NCI-H524 (cell line): ENCODE results near the gene HOXD12.

Source experiments
- DNase-seq, 2 experiments: peaks; one replicate each; lab custom pipeline; 2025; lab: John Stamatoyannopoulos, UW

HOXD12 gene

DNA sequence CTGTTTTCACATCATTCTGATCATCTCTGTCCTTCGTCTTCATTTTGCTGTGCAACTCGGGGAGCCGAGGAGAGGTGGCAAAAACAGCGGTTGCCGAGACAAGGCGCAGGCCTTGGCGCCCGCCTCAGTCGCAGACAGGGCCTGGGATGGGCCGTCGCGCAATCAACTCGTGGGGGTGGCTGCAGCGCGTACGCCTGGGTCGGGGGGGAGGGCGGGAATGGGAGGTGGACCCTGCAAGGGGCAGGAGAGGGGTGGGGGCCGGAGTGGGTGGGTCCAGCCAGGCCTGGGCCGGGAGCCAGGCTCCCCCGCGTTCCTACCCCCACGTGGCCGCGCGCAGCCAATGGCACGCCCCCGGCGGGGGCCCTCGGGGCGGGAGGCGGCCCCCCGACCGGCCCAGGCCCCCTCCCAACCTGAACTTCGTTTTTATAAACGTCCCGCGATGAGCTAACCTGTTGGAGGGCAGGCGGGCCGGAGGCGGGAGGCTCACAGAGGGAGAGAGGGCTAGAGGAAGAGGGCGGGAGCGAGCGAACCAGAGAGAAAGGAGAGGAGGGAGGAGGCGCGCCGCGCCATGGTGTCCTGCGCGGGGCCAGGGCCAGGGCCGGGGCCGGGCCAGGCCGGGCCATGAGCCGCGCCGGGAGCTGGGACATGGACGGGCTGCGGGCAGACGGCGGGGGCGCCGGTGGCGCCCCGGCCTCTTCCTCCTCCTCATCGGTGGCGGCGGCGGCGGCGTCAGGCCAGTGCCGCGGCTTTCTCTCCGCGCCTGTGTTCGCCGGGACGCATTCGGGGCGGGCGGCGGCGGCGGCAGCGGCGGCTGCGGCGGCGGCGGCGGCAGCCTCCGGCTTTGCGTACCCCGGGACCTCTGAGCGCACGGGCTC, 7.1 kb upstream of the HOXD12 start, which contains the start of gene HOXD13:
HOXD13 (plus strand) TSS at position 452 of the 875 bp plus-strand sequence; CDS start at position 622, 170 bp downstream.
- peak; percentile 19 to 55 for DNase-seq

DNA sequence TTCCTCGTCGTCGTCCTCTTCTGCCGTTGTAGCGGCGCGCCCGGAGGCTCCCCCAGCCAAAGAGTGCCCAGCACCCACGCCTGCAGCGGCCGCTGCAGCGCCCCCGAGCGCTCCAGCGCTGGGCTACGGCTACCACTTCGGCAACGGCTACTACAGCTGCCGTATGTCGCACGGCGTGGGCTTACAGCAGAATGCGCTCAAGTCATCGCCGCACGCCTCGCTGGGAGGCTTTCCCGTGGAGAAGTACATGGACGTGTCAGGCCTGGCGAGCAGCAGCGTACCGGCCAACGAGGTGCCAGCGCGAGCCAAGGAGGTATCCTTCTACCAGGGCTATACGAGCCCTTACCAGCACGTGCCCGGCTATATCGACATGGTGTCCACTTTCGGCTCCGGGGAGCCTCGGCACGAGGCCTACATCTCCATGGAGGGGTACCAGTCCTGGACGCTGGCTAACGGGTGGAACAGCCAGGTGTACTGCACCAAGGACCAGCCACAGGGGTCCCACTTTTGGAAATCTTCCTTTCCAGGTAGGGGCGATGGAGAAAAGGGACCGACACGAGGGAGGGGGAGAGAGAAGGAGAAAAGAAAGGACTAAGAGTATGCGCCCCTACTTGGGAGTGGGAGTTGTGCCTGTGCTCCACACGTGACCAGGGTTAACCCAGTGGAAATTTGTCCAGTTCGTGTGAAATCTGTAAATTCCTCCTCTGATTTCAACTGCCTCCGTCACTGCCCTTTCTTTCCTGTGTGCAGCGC, 6.3 kb upstream of the HOXD12 start:
- peak in 1 of 2 experiments; percentile 67 for DNase-seq

DNA sequence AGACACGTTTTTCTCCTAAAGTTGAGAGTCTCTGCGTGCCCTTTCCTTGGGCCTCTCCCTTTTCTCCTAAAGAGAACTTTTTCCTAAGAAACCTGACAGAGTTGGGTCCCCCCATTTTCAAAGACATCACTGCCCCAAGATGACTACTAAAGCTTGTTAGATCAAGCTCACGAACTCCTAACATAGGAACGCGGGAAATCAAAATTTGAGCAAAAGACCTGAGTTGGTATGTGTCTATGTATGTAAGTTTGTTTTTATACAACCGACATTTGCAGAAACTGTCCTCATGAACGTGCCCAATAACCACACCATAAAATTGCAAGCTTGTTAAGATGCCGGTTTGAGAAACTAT, 5.7 kb upstream of the HOXD12 start:
- DNase-seq: no peak

GRCh38 chr2:176094349-176094748, 5.2 kb upstream of the HOXD12 start:
- DNase-seq: peak; percentile 7 to 32

DNA sequence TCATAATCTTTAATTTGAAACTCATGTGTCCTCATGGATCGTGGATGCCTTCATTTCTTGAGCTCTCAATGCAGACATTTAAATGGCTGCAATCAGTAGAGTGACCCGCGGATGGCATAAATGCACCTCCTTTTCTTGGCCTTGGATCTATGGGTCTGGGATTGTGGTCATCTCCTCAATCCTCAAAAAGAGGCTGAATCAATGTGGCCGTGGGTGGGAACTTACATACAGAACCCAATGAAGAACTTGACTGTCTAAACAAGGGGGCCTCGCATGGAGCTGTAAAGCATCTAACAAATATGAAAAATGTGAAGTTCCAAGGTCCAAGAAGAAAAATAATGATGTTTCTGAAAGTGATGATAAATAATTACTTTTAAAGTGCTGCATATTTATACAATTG, 4.2 kb upstream of the HOXD12 start:
- DNase-seq: no peak

DNA sequence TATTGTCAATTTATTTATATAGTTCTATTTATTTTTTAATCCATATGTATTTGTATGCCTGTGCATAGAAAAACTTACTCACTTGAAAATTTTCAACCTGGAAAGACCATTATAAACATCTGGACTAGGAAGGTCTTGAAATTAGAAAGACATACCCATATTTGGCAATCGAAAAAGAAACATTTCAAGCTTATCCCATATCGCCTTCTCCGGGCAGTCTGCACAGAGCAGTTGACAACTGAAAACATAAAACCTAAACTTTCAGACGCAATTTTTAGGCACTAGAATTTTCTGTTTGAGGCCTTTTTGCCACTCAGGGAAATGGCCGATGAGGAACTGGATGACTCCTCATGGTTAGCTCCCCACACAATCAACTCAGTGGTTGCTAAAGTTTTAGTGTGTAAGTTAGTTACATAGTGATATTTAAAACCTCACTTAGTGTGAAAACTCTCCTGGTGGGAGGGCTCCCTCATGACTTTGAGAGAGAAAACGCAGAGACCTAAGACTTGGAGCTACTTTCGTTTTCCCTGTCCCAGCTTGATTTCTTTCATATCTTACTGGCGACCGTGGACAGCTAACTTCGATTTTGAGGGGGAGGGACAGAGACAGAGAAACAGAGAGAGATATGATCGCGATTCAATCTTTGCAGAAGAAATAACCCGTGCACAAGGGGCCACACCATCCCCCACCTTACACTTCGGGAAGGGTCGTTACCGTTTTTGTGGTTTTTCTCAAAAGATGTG, 3.2 kb upstream of the HOXD12 start:
- no peak for DNase-seq

- peak; percentile 72 to 91 for DNase-seq
These were observed 2.4 kb upstream of the HOXD12 start for GRCh38 chr2:176096986-176097819.

DNA sequence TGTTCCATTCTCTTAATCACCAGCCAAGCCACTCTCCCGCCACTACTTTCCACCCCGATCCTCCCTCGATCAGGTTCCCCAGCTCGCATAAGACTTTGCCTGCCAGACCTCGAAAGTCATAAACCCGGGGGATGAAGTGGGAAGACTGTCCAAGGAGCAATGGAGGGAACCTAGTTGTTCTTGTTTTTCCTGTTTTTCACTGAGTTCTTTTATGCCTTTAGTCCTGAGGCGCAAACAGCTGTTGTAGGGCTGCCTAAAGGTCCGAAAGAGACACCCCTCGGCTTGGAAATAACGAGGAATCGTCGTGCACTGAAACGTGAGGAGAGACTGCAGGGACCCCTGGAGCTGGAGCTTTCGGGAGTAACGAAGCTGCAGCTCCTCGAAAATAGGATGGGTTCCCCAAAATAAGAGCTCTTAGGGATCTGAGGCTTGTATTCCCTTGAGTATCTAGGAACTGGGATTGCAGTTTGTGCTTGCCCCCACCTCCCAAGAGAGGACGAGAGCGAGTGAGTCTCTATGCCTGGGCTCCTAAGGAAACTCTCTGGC, 1.7 kb upstream of the HOXD12 start:
- DNase-seq: no peak

GRCh38 chr2:176098366-176099158, 1.0 kb upstream of the HOXD12 start:
- DNase-seq: peak in 1 of 2 experiments; percentile 54

DNA sequence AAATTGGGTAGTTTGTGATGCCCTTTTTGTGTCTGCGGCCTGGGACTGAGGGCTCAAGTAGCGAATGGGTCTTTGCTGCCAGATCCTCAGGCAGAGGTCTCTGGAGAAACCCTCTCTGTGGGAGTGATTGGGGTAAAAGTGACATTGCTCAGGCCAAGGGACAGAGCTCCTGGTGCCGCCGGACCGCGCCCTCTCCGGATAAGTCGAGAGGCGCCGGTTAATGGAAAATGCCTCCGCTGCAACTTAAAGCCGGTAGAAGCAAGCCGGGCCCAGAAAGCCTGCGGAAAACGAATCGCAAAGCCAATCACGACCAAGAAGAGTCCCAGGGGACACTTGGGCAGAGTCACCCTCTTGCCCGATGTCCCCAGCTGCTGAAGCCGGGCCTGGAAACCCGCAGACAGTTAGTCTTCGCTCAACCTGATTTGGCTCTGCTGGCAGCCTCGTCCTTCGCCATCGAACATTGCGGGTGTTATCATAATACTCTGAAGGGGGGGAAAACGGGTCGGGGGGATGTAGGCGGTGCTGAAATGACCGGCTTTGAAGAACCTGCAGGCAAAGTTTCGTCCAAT, 352 bp upstream of the HOXD12 start:
- DNase-seq: no peak

DNA sequence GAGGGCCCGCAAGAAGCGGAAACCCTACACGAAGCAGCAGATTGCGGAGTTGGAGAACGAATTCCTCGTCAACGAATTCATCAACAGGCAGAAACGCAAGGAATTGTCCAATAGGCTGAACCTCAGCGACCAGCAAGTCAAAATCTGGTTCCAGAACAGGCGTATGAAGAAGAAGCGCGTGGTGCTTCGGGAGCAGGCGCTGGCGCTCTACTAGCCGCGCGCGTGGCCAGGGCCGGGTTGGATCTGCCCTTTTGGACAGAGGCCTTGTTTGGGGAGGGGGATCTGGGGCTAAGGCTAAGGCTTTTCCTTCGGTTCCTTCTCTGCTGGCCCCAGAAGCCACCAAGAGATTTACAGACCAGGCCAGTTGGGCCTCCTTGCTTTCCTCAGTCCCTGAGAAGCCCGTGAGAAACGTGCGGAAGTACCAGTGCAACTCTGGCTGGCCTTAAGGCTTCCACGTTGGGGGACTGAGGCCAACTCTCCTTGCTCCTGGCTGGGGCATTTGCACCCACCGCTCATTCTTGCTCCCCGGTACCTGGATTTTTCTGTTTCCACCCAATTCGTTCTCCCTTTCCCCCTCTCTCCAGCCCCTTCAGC, 1.0 kb downstream of the HOXD12 start:
- DNase-seq: no peak

DNA sequence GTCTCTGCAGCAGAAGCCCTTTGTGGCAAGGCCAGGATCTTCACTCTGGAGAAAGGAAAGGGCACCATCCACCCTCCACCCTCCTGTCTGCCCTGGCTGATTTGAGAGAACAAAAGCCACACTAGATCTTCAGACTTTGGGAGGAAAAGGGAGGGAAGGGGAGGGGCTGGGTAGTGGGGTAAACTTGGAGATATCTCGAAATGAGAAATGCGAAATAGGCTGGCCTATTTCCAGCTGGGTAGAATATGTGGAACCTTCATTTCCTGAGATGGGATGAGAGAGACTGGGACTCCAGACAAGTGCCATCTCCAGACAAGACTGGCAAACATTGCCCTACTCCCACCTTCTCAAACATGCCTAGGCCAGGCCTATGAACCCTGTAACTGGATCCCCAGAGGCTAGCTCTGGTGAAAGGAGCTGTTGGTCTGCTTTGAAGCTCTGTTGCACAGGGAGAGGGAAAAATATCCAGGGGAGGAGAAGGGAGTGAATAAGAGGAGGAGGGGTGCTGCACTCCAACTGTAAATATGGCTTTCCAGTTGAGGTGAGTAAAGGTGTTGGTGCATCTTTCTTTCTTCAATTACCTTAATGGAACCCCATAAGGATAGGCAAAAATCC, 1.7 kb downstream of the HOXD12 start:
- DNase-seq: no peak

GRCh38 chr2:176101842-176102241, 2.2 kb downstream of the HOXD12 start:
- no peak for DNase-seq

DNA sequence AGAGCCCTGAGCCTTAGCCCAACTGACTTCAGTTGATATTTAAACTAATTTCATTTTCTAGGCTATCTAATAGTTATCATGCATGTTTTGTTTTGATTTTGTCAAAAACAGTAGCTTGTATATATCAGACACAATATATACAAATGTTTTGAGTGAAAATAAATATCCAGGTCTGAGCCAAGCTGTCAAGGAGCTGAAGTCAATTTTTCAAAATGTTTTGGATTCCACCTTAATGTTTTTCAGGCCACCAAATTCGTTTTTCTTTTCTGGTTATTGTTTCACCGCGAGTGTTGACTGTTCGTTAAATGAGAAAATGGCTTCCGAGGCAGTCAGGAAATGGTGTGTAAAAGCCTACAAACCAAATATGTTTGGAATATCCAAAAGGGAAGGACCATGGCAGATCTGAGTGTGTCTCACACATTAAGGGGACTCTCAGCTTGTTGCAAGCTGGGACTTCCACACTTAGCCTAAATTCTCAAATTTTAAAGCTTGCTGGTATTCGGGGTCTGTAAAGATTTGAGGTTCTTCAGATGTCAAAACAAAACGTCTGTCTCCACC, 2.8 kb downstream of the HOXD12 start:
- DNase-seq: no peak

DNA sequence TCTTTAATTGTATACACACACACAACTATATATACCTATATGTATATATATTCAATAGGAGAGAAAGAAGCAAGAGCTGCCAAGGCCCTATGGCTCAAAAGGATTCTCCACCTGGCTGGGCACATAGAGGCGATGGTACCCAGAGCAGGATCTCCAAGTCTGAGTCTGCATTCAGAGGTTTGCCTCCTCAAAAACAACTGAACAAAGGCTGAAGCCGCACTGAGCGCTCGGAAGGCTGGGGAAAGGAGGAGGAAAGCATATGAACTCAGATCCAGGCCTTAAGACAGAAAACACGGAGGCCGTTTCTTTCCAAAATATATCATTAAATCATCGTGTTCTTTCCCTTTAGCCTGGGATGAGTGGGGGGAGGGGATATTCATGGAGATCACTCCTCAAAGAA, 3.6 kb downstream of the HOXD12 start:
- DNase-seq: no peak

- no peak for DNase-seq
These were observed 4.2 kb downstream of the HOXD12 start for GRCh38 chr2:176103742-176104315.

DNA sequence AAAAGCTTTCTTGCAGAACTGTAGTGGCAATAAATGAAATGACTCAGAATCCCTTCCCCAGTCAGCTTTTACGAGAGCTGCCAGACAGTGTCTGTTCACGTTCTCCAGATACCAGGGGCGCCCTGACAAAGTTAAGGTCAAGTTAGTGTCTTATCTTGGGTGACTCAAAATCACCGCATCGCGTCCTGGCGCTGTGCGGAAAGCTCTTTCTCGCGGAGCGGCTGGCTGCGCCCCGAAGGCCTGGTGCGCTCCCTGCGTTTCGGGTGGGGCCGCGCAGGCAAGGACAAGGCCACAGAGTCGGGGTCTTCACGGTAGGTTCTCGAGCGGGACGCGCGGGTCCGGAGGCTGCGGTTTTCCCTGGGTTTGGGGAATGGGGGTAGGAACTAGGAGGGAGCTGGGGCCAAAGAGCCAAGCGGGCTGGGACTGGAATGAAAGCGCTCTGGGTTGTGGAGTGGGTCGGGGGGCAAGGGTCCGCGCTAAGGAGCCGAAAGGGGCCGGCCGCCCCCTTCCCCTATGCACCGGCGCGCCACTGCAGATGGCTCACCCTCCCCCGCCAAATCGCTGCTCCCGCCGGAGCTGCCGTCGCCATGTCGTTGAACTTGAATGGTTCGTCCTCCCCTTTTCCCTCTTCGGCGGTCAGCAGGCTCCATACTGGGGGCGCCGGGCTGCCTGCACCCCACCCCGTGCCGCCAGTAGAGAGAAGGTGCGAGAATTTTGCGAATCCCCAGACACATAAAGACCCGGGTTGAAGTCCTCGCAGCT, 4.9 kb downstream of the HOXD12 start:
- DNase-seq: peak in 1 of 2 experiments; percentile 26
